GM19397 (cell line): ENCODE measurements around the gene FBRSL1.
"Not testable (repeated sequence)": the region's sequence is repeated elsewhere in the genome, so short reads cannot be mapped to it uniquely, and the experiment has no call there.

Experiments
- ATAC-seq: cut with Tn5 transposase; IDR thresholded peaks from one replicate; pipeline ENCODE4 v1.9.1; 2021; ENCODE audit warnings: mild to moderate bottlenecking, moderate library complexity; ENCODE audit not compliant: unreplicated experiment

Gene FBRSL1

GRCh38 chr12:132489602-132490266 lies at the start of gene FBRSL1:
TSS of gene FBRSL1 (plus strand) at chr12:132490151.
- ATAC-seq: peak; percentile 61

DNA sequence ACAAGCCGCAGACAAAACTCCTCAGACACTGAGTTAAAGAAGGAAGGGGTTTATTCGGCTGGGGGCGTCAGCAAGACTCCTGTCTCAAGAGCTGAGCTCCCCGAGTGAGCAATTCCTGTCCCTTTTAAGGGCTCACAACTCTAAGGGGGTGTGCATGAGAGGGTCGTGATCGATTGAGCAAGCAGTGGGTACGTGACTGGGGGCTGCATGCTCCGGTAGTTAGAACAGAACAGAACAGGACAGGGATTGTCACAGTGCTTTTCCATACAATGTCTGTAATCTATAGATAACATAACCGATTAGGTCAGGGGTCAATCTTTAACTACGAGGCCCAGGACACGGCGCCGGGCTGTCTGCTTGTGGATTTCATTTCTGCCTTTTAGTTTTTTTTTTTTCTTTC lies 49.5 kb upstream of the FBRSL1 start:
- not testable (repeated sequence) for ATAC-seq

DNA sequence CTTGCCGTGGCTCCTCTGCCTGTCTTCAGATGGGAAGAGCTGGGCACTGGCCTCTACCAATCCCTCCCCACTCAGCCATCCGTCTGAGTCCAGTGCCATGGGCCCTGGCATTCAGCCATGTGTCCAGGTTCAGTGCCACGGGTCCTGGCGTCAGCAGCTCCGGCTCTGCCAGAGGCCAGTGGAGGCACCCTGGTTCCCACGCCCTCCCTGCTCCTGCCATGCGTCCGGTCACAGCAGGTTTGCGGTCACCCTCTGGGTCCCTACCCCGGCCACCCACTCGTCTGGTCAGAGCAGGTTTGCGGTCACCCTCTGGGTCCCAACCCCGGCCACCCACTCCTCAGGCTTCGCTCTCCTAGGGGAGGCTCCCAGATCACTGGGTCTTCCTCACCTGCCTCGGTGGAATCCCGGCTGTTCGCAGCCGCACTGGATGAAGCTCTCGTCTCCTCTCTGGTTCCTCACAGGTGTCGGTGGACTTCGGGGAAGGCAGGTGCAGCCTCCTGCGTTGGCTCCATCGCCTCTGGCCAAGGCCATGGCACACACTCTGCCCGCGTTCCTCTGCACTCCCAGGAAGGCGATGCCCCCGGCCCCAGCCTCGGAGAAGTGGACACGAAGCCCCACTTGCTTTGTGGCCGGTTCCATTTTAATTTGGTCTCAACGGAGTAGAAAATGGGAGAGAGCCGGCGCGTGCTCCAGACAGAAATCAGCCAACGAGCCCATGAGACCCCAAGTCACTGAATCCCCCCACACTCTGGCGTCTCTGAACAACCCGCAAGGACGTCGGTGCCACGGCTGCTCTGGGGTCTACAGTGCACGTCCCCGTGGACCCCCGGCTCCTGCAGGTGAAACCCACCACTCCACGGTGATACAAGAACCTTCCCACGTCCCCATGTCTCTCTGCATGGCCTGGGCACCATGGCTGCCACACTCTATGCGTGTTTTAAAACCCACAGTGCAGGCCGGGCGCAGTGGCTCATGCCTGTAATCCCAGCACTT lies 47.8 kb upstream of the FBRSL1 start:
- no peak for ATAC-seq

- ATAC-seq: no peak
Measured at GRCh38 chr12:132443091-132443490, 46.9 kb upstream of the FBRSL1 start.

DNA sequence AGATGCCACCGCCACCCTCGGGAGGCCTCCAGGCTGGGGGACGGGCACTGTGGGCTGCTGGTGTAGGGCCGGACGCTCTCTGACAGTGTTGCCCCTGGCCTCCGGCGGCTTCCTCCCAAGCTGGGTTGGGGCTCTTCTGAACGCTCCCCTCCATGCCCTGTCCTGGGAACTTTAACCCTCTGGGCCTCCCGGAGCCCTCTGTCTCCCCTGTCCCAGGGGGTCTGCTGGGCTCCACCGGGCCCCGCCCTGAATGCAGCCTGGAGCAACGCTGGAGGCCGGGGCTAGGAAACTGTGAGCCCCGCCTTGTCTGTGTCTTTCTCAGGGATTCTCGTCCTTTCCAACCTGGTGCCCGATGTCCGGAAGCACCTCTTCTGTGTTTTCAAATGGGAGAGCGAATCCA lies 45.7 kb upstream of the FBRSL1 start:
- ATAC-seq: no peak

DNA sequence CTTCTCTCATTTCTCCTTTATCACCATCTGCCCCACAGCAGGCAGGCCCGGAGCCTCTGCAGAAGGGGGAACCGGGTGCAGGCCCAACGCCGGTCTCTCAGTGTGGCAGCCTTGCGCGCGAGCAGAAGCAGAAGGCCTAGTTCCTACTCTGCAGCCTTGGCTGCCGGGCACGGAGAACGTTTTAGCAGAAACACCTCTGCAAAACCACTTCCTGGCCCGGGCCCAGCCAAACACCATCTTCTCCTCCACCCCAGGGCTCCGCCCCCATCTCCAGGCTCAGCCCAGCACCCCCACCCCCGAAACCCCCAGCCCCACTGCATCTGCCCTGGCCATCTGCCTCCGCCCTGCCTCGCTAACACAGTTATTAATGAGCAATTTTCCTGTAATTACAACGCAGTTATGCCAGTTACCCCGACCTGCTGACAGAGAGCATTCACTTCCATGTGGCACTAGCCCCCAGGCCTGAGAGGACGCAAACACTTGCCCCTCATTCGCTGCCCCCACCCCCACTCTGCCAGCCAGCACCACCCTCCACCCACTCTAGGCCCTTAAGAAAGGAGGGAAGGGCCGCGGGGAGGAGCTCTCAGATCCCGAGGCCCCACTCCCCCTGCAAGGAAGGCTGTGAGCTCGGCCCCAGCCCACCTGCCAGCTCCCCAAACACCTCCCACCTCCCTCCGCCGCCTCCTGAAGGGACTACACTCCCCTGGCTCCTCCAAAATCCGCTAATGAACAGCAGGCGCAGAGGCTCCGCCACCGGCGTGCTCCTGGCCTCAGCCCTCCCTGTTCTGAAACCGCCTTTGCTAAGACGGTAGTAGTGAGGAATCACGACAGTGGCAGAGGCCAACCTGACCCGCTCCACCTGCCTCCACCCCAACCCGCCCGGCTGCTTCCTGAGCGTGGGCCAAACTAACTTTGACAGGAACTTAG lies 44.7 kb upstream of the FBRSL1 start:
- ATAC-seq: peak; percentile 69

DNA sequence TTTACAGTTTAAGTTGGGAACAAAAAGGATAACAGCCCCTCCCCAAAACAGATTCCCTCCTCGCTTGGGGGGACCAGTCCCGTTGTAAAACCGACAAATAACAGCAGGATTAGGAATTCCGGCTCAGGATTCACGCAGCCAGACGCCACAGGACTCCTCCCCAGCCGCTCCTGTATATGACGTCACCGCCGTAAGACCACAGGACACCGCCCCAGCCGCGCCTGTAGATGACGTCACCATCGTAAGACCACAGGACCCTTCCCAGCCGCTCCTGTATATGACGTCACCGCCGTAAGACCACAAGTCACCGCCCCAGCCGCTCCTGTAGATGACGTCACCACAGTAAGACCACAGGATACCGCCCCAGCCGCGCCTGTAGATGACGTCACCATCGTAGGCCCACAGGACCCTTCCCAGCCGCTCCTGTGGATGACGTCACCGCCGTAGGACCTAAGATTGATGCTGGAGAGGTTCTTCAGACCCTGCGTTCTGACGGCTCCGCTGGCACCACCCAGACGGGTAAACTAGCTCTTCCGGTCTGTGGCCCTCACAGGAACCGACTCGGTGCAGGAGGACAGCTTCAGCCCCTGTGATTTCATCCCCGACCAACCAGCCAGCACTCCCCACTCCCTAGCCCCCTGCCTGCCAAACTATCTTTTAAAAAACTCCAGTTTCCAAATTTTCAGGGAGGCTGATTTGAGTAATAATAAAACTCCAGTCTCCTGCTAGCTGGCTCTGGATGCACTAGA lies 43.9 kb upstream of the FBRSL1 start:
- ATAC-seq: no peak

DNA sequence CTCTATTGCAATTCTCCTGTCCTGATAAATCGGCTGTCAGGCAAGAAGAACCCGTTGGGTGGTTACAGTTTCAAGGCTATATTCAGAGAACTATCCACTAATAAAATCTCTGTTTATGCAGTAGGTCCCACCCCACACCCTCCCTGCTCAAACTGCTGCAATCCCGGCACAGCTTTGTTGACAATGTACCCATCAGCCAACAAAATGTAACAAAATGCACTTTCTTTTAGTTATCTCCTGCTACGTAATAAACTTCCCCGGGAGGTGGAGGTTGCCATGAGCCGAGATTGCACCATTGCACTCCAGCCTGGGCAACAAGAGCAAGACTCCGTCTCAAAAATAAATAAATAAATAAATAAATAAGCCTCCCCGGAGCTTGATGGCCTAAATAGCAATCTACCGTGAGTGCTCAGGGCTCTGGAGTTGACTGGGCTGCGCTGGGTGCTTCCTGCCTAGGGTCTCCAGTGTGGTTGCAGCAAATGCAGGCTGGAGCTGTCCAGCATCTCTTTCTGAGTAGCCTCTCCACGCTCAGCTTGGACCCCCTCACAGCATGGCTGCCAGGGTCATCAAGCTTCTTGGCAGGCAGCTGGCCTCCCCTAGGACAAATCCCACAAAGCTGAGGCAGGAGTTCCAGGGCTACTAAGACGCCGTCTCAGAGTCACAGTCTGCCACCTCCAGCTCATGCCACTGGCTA lies 43.2 kb upstream of the FBRSL1 start:
- ATAC-seq: no peak

- ATAC-seq: no peak
Measured at GRCh38 chr12:132447327-132447720, 42.6 kb upstream of the FBRSL1 start.

GRCh38 chr12:132447731-132448462 lies 42.1 kb upstream of the FBRSL1 start:
- ATAC-seq: no peak

- ATAC-seq: no peak
Measured at GRCh38 chr12:132448463-132448820, 41.5 kb upstream of the FBRSL1 start.

GRCh38 chr12:132449565-132450417 lies 40.2 kb upstream of the FBRSL1 start:
- peak; percentile 32 for ATAC-seq

DNA sequence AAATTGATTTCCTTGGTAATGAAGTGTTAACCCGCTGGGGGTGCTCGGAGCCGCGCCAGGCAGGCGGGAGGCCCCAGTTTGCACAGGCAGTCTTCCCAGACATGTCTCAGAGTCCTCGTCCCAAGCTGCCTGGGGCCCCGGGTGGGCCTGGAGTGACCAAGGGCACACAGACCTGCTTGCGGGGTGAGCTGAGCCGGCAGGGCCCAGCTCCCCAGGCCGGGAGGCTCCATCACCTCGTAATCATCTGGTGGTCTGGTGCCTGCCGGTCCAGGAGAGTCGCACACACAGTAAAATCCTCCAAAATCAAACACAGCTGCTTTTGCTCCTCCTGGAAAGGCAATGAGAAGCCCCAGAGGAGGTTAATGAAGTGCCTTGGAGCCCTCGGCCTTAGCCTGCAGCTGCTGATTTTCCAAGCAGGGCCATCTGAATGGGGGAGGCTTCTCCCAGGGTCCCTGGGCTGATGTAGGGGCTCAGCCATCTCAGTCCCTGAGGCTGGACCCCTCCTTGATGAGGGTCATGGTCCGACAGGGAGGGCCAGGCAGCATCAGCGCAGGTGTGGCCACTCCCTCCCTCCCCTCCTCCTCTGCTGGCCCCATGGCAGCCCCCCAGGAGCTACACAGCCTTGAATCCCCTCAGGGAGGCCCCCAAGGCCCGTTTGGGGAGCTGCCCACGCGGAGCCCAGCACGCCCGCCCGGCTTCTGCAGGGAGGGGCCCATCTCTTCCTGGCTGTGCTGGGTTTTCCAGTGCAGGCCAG lies 39.4 kb upstream of the FBRSL1 start:
- ATAC-seq: no peak

DNA sequence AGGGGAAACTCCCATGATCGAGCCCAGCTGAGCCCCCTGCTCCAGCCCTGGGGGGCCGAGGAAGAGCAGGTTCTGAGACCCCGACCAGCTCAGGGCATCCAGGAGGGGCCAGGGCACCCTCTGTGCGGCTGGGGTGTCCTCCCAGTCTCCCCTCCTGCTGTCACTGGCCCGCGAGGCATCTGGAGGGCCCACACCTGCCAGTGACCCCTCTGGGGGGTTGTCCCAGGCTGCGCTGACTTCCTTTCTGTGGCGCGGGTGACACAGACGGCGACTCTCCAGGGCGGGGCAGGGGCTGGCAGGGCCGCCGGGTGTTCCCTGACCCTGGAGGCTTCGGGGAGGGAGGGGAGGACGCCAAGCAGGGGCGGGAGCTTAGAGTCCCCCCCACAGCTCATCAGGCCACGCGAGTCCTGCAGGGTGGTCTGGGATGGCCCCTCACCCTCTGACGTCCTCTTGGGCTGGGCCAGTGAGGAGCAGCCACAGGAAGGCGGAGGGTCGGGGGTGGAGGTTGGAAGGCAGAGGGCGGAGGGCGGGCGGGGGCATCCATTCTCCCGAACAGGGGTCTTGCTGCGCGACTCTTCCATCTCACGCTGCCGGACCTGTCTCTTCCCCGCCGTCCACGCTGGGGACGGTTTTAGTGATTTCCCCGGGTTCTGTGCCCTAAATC lies 38.6 kb upstream of the FBRSL1 start:
- ATAC-seq: no peak

DNA sequence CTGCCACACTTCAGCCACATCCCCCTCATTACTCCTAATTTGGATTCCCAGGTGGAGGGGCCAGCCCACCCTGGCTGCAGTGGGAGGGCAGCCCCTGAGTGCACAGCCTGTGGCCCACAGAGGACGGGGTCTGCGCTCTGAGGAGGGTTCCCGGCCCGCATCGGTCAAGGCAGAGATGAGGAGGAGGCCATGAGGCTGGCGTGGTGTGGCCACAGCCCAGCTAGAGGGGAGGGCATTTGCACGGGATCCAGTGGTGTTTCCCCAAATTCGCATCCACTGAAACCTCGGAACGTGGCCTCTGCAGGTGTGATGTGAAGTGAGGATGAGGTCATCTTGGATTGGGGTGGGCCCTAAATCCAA lies 38.1 kb upstream of the FBRSL1 start:
- ATAC-seq: no peak

DNA sequence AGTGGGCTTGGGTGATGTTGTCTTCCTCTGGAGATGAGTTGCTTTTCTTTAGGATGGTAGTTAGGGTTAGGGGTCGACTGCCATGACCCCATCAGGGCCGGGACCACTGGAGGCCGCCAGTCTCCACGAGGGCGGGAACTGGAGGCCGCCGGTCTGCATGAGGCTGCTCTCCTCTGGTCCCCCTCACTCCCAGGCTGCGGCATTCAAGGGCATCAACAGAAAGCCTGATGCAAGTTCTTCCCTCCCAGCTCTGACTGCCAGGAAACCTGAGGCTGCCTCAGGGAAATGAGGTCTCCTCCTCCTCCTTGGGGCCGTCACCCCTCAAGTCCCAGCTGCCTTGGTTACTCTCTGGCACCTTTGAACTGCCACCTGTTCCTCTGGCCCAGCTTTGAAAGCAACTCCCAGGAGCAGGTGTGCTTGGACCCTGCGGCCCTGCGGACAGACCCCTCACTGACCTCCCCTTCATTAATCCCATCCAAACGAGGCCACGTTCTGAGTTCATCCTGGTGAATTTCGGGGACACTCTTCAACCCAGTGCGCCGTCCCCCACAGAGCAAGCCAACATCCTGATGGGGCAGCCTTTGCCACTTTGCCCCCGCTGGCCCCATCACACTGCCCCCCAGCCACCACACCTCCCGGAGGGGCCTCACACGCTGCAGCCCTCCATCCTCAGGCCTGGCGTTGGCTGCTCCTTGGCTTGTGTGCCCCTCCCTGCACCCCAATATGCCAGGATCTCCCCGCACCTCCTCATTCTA lies 37.2 kb upstream of the FBRSL1 start:
- no peak for ATAC-seq
